T-helper 1 cell (primary cell): ENCODE measurements around the gene OR51B4.
A peak's percentile ranks its signal among the peaks of the same experiment; 100 is the strongest.

Experiments used
- DNase-seq, 5 donors: peaks; one replicate each; pipeline ENCODE4 v3.0.0-alpha.2; 2012 to 2020

OR51B4 gene

GRCh38 chr11:5293028-5293427, 8.7 kb downstream of the OR51B4 start:
- no peak for DNase-seq

- DNase-seq, result peak in 1 of 5 donors; percentile 13
Observed at GRCh38 chr11:5291207-5291838, 10.4 kb downstream of the OR51B4 start.

- DNase-seq, result no peak
Observed at GRCh38 chr11:5290106-5290505, 11.6 kb downstream of the OR51B4 start.

- no peak for DNase-seq
Observed at GRCh38 chr11:5289696-5290095, 12.1 kb downstream of the OR51B4 start.

GRCh38 chr11:5288906-5289550, 12.7 kb downstream of the OR51B4 start:
- DNase-seq, result no peak

GRCh38 chr11:5288108-5288905, 13.4 kb downstream of the OR51B4 start:
- DNase-seq, result no peak

GRCh38 chr11:5286901-5287300, 14.8 kb downstream of the OR51B4 start:
- no peak for DNase-seq

GRCh38 chr11:5286351-5286750, 15.4 kb downstream of the OR51B4 start:
- no peak for DNase-seq

GRCh38 chr11:5285703-5286340, 15.9 kb downstream of the OR51B4 start:
- no peak for DNase-seq

- DNase-seq, result no peak
Observed at GRCh38 chr11:5284637-5285036, 17.1 kb downstream of the OR51B4 start.

- no peak for DNase-seq
Observed at GRCh38 chr11:5283882-5284281, 17.9 kb downstream of the OR51B4 start.

- DNase-seq, result no peak
Observed at GRCh38 chr11:5283086-5283485, 18.7 kb downstream of the OR51B4 start.

GRCh38 chr11:5282628-5283027, 19.1 kb downstream of the OR51B4 start:
- DNase-seq, result no peak

- DNase-seq, result no peak
Observed at GRCh38 chr11:5281596-5281995, 20.1 kb downstream of the OR51B4 start.

- DNase-seq, result peak in 1 of 5 donors; percentile 66
Observed at GRCh38 chr11:5280582-5281102, 21.1 kb downstream of the OR51B4 start.

- DNase-seq, result no peak
Observed at GRCh38 chr11:5279471-5280090, 22.2 kb downstream of the OR51B4 start.

- DNase-seq, result no peak
Observed at GRCh38 chr11:5277807-5278382, 23.9 kb downstream of the OR51B4 start.

GRCh38 chr11:5276697-5277096, 25.0 kb downstream of the OR51B4 start:
- DNase-seq, result no peak

GRCh38 chr11:5275369-5276110, 26.2 kb downstream of the OR51B4 start:
- DNase-seq, result no peak

- no peak for DNase-seq
Observed at GRCh38 chr11:5274395-5274794, 27.4 kb downstream of the OR51B4 start.

- DNase-seq, result no peak
Observed at GRCh38 chr11:5272395-5273017, 29.2 kb downstream of the OR51B4 start.
